NCI-H1417 treated with DMSO at 0.1 percent for 48 hours (cell line): ENCODE results near the gene UGT2A1.

Source experiments
- DNase-seq: peaks from one replicate; lab custom pipeline; 2025; lab: John Stamatoyannopoulos, UW

The UGT2A1 gene

DNA sequence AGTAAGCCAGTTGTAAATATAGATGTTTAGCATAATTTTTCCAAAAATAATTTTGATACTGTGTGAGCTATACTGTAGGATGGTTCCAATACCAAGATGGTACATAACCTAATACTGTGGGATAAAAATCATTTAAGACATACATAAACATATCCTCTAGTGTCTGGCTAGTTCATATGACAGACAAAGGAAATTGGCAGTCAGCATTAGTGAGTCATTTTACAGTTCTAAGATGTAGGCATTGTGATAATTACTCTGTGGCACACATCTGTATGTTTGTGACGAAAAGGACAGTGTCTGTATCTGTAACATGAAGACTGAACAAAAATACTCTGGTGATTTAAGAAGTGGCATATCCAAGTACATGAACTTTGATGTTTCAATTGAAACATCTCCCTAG is 63.2 kb downstream of the UGT2A1 start:
- no peak for DNase-seq

DNA sequence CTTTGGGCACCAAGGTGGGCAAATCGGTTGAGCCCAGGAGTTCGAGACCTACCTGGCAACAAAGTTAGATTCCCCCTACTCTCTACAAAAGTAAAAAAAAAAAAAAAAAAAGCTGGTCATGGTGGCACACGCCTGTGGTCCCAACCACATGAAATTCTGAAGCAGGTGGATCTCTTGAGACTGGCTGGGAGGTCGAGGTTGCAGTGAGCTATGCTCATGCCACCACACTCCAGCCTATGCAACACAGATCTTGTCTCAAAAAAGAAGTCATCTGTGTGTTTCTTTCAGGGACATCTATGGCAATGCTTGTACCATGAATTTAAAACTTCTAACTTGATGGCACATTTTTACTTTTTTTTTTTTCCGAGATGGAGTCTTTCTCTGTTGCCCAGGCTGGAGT is 68.9 kb downstream of the UGT2A1 start:
- no peak for DNase-seq

DNA sequence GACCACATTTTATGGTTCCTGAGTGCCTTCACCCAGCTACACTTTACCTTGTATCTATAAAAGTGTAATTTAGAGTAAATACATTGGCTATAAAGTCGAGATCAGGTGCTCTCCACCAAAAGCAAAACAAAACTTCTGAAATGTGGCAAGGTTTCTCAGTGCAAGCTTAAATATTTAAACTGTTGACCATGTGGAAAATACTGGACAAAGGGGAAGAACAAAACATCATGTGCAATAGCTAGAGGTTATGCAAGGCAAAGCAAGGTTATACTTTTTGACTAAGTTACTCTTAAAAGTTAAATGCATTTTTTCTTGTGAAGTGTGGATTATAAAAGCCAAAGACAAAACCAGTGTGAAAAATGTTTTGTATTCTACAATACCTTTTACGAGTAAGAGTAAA is 69.5 kb downstream of the UGT2A1 start:
- DNase-seq, result no peak

DNA sequence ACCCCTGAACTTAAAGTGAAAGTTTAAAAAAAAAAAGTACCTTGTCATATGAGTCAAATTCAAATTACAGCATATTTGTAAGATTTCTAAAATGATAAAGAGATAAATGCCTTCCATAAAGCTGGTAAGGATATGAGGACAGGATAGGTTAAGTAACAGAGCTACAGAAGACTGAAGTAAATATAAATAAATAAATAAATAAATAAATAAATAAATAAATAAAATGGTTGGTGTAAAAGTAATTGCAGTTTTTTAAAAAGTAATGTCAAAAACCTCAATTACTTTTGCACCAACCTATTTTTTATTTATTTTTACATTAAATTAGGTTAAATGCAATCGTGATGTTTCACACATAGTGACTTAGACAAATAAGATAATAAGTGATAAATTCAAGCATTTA is 75.8 kb downstream of the UGT2A1 start:
- DNase-seq, result no peak

DNA sequence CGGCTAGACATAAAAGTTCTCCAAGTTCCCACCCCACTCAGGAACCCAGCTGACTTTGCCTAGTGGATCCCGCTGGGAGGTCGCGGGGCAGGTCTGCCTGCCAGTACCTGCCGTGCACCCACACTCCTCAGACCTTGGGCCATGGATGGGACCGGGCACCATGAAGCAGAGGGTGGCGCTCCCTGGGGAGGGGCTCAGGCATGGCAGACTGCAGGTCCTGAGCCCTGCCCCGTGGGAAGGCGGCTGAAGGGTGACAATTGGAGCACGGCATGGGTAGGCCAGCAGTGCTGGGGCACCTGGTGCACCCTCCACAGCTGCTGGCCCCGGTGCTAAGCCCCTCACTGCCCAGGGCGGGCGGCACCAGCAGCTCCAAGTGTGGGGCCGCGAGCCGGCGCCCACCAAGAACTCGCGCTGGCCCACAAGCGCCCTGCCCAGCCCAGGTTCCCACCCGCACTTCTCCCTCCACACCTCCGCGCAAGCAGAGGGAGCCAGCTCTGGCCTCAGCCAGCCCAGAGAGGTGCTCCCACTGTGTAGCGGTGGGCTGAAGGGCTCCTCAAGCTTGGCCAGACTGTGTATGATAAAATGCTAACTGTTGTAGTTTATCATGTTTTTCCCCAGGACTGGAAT is 76.7 kb downstream of the UGT2A1 start:
- no peak for DNase-seq

DNA sequence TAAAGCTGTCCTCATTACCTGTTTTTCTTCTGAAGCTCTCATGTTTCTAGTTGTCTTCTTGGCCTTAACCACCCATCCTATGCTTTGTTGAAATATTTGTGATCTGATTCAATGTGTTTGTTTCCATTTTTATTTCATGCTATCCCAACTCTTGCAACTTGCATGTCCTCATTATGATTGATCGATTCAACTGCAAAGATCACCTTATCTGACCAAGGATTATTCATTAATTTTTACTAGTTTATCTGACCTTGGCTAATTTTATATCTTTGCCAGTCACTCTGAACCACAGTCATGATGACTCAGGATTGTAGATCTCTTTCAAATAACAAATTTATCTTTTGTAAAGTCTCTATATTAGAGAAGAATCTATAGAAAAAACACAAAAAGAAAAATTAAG is 84.3 kb downstream of the UGT2A1 start:
- no peak for DNase-seq

DNA sequence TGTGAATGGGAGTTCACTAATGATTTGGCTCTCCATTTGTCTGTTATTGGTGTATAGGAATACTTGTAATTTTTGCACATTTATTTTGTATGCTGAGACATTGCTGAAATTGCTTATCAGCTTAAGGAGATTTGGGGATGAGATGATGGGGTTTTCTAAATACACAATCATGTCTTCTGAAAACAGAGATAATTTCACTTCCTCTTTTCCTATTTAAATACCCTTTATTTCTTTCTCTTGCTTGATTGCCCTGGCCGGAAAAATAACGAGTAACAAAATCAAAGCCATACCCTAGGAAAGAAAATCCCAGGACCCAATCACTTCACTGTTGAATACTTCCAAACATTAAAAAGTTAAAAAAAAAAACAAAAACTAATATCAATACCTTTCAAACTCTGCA is 89.6 kb downstream of the UGT2A1 start:
- DNase-seq, result no peak

DNA sequence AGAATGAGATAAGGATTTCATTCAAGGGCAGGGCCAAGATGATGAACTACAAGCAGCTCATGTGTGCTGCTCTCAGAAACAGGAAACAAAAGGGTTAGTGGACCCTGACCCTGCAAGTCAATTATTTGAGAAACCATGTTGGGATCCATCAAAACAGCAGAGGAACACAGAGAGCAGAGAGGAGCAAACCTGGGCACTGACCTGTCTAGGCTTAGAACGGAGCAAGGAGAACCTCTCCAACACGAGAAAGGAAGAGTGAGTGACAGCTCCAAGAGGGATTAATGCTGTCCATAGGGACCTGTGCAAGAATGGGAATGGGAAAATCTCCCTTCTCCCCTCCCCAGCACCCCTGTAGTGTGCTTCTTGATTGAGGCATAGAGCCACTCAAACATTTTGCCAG is 103.4 kb downstream of the UGT2A1 start:
- DNase-seq, result no peak

DNA sequence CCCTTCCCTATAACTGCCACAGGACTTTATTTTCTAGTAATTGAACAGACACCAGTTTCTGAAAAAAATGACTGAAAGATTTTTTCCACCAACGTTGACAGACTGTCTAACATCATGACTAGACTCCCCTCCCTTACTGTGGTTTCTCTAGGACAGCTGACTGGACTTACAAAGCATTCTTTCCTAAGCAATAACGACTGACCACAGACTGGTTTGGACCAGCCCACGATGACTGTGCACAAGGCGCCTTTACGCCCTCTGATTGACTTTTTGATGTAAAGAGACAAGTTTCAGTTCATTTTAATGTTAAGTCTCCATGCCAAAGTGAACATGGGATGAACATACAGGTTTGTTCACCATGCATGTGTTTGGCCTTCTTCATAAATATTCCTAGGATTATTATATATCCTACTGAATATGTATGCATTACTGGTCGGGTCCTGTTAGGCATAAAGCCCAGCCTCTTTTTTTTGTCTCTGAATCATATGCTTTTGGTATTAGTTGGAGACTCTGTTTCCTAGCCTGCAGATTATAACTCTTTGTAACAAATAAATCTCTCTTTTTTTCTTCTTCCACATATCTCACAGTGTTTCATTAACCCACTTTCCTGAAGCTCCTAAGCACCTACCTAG is 106.8 kb downstream of the UGT2A1 start:
- no peak for DNase-seq
